ENCODE measurements around the gene TMEM100.

The TMEM100 gene

DNA sequence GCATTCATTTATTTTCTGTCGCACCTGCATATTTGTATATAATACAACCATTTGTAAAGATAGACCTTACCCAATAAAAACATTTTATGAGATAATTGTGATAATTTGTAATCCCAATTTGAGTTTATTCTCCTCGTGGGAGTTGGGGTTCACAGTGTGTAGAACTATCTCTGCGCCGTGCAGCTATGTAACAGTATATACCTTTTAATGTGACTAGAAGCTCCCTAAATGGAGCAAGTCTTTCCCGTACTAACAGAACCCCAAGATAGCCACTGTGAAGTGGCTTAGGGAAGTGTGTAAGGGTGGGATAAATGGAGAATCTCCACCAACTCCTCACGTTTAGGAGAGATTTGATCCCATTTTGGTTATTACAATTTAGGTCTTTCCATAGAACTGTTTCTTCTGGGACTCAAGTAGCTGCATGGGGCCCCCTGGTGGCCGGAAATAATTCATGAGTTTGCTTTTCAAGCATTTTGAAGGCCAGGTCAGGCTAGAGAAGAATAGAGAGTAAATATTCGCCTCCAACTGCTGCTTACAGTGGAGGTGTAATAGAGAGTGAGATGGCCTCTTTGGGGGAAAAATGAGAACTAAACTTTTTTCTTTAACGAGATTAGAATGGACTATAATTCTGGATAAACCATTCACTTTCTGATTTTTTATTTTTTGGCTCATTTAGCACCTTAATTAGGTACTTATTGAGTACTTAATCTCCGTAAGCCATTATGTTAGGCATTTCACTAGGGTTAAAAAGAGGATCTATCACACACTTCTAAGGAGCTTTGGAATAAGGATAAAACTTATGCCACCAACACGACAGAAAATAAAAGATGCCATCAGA is 4.5 kb downstream of the TMEM100 start:
- DNase-seq (ENCODE audit: low spot score): peak; percentile 42

DNA sequence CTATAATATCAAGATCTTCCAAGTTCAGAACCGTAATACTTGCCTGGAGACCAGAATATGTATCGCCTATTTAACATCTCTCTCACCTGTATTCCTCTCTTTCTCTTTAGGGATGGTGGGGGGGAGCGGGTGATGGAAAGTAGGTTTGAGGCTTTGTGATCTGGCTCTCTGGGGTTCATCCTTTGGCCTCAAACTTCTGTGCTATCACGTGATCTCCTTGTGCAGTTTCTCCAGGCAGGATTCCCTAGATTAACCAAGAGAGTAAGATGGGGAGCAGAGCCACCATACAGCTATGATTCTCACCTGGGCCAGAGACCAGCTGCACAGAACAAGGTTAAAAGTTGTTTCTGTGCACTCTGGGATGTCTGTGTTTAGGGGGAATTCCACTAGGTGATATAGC is 5.2 kb downstream of the TMEM100 start:
- no peak for DNase-seq (ENCODE audit: low spot score)

DNA sequence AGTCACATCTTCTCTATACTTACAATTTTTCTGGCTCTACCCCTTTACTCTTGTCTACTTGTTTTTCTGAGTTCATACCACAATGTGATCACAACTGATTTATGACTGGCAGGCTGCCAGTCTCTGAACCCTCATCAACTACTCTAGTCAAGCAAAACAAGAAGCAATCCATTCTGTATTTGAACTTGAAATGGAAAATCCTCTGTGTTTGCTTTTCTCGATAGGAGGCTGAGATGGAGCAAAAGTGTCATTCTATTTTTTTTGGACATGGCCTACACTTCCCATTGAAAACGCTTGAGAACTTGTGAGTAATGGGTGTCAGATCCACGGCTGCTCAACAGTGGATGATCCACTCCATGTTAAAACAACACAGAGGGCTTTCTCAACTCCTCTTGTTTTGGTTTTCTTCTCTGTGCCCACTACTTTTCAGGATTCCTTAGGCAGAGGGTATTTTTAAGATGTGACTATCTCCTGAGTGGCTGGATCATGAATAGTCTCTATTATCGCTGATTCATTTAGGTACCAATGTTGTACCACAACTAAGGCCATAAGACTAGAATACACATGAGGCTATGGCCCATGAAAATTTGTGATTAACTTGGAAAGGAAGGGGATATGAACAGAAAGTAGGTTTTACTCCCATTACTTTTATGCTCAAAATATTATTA is 11.7 kb downstream of the TMEM100 start:
- DNase-seq (ENCODE audit: low spot score): no peak

DNA sequence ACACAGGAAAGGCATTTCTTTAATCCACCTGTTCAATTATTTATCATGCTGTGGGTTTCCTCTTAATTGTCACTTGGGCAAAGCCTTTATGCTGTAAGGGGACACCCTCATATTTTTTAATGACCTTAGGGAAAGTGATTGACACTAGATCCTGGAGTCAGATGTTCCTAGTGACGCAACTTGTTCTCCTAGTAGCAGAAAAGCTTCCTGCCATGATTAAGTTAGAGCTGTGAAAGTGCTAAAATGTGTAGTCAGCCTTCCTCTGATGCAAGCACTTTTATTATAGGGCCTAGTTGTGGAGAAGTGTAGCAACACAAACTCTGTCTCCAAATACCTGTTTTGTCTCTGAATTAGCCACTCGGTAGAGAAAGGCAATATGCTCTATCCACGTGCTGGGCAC is 12.3 kb downstream of the TMEM100 start:
- no peak for DNase-seq (ENCODE audit: low spot score)

DNA sequence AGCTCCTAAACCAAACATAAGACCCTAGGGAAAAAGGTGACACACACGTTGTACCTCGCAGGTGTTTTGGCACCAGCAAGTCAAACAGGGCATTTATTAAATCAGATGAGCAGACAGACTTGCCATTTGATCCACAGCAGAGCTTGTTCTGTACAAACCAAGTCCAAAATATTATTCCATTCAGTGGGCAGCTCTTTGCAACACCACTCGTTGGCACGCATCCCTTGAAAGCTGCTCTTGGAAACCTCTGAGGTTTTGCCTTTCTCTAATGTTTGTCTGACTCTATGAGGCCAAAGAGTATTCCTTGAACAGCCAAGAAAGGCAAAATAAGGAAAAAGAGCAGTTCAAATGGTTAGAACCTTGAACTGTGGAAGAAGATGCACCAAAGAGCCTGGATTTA is 12.7 kb downstream of the TMEM100 start:
- no peak for DNase-seq (ENCODE audit: low spot score)

DNA sequence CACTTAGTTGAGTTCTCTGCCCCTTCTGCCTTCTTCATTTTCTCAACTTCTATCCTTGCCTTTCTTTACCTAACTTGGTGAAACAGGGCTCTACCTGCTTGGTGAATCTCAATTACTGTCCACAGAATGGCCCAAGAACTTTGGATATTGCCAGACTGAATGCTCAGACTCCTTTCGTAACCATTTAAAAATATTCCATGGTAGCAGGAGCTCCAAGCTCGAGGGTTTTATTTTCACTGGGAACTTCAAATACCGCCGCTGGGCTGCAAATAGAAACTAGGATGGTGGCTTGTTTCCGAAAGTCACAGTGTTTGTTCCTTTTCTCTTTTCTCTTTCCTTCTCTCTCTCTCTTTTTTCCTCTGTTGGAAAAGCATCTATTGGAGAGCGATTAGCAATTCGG is 13.2 kb downstream of the TMEM100 start:
- no peak for DNase-seq (ENCODE audit: low spot score)

DNA sequence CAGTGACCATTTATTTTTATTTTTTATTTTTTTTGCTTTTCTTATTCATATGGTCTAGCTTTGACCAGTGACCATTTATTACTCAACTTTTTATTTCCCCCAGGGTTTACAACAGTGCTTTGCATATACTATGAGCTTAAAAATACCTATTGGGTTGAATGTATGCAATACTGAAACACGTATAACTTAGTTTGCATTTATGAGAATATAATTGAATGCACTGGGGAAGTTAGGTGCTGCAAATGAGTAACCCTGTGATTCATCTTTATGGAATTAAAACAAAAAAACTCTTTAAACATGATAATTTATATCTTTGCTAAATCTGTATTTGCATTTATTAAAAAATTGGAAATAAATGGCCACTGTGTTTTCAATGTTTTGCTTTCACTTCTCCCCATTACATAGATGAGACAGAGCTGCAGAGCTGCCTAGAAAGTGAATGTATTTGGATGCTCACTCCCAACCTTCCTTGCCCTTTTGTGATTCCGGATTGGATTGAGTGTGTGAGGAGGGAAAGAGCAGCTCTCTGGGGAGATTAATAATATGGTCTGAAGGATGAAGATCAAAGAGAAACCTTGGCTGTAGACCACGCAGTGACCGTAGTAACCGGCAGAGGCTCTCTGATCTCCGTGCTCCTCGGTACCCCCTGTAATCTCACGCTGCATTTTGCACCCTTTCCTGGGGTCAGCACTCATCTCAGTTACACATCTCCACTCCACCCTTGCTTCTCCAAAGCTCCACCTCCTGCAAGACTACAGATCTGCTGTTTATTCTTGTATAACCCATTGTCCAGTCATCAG is 14.3 kb downstream of the TMEM100 start:
- DNase-seq (ENCODE audit: low spot score): no peak

DNA sequence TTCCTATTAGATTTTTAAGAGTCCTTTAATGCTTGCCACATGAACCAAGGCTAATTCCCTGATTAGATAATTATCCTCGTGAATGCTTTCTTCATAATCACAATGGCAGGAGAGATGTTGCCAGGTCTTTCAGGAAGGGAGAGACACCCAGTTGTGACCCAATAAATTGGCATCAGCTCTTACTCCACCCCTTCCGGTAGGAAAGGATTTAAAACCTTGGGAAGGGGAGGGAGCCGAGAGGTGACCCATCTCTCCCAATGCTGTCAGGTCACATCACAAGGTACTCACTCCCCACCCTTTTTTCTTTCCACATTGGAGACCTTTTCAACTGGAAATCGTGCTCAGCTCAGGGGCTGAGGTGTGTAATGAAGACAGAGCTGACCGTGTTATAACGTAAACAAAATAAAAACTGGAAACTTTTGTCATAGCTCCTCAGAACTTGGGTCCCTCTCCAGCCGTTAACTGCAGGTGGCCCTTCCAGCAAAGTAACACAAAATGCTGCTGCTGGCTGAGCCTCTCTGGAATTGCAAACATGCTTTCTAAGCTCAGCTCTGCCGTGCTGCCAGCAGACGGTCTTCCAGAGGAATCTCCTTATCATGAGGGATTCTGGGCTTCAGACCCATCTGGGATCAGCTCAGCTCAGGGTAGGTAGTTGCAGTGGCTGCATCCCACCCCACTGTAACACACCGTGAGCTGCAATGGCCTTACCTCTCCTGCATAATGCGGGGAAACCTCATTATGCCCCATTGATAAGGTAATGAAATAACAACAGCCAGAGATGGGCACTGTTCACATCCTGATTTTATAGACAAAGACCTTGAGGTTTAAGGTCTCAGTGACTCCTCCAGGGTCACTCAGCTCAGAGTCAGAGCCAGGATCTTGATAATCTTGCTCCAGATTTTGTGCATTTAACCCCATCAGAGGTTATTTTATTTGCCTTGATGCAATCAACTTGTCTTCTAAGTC is 15.6 kb downstream of the TMEM100 start:
- DNase-seq (ENCODE audit: low spot score): no peak

DNA sequence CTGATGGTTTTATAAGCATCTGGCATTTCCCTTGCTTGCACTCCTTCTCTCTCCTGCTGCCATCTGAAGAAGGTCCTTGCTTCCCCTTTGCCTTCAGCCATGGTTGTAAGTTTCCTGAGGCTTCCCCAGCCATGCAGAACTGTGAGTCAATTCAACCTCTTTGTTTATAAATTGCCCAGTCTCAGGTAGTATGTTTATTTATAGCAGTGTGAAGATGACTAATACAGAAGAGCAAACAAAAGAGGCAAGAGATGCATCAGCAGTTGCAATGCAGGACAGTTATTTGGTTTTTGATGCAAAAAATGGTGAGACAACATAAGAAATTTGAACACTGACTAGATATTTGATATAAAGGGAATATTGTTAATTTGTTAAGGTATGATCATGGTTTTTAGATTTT is 16.8 kb downstream of the TMEM100 start:
- DNase-seq (ENCODE audit: low spot score): no peak

DNA sequence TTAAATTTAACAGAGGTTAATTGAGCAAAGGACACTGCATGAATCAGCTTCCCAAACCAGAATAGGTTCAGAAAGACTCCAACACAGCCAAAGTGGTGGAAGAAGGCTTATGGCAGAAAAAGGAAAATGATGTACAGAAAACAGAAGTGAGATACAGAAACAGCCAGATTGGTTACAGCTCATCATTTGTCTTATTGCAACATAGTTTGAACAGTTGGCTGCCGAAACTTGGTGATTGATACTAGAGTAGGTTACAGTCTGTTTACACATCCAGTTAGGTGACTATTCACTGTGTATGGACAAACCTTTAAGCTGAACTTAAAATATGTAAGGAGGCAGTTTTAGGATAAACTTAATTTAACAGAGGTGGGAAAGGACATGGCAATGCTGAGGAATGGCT is 18.3 kb downstream of the TMEM100 start:
- DNase-seq (ENCODE audit: low spot score): no peak

DNA sequence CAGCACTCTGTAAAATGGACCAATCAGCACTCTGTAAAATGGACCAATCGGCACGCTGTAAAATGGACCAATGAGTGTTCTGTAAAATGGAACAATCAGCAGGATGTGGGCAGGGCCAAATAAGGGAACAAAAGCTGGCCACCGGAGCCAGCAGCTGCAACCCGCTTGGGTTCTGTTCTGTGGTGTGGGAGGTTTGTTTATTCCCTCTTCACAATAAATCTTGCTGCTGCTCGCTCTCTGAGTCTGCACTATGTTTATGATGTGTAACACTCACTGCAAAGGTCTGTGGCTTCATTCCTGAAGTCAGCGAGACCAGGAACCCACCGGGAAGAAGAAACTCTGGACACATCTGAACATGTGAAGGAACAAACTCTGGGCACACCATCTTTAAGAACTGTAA is 20.5 kb downstream of the TMEM100 start:
- DNase-seq (ENCODE audit: low spot score): no peak

DNA sequence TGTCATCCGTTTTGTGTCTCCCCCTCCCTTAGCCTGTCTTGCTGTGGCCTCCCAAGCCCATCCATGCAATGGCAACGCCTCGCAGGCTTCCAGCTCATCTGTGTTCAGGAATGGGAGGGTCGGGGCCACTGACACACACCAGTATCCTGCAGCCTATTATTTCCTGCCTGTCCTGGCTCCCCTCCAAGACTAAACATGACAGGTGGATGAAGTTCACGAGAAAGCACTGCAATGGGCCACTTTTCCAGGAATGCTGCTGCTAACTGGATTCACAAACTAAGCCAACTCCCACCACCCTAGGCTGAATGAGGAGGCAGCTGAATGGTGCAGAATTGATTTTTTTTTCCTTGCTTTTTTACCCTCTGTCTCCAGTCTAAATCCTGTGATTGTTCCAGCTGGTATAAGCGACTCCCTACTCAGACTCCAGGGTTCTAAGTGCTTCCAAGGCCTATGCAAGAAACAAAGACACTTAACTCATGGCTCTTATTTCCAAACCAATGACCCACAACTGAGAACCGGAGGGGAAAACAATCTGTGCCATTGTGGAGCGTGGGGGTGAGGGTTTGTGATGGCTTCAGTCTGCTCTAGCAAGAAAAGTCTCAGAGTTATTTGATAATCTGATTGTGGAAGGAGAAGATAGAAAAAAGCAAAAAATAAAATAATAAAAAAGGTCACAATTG is 23.3 kb downstream of the TMEM100 start:
- no peak for DNase-seq (ENCODE audit: low spot score)

DNA sequence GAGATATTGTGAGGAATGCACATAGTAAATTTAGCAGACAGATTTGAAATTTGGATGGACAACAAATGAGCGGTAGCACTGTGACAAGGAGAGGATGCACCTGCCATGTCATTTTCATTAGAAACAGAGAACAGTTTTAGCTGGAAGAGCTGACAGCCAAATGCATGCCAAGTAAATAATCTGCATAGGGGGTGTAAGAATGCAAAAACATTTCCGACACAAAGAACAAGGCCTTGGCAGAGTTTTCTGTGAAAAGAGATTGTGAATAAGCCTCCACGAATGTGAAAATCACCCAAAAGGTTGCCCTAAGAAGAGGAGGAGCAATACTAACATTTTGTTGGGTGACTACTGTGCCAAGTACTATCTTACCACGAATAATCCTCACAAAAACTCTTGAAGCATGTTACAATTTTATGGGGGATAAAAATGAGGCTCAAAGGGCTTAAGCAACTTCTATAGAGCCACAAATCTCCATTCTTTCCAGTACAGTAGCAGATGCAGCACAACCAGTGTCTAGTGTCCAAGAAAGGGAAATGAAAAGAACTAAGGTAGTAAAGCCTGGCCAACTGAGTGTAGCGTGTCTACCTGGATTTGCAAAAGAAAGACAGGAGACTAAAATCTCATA is 28.3 kb downstream of the TMEM100 start:
- no peak for DNase-seq (ENCODE audit: low spot score)

DNA sequence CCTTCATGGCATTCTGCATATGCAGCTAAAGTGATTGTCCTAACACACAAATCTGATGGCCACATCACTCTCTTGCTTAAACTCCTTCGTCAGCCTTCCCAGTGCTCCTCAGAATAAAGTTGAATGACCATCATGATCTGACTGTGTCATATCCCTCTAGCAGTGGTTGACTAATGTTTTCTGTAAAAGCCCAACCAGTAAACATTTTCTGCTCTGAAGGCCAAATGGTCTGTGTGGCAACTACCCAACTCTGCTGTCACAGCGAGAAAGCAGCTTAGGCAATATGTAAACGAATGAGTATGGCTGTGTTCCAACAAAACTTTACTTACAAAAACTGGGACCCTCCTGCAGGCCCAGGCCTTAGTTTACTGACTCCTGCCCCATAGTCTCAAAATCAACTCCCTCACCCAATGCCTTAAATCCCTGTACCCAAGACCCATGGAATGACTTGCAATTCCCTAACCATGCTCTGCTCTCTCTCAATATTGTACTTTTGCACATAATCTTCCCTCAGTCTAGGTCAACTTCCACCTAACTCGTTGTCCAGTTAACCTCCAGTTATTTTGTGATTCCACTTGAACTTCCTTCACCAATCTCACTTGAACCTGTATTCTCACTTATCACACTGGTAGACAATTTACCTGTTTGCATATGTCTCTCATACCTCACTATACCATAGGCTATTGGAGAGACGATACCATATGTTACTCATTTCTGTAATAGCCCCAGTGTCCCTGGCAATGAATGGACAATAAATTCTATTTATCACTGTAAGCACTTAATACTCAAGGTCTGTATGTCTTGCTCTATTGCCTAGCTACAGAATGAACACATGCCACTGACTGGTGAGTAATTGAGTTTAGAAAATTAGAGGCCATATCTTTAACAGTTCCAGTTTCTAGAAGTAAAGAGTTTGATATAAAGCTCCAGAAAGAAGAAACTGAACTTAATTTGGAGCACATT is 29.1 kb downstream of the TMEM100 start:
- DNase-seq (ENCODE audit: low spot score): no peak

DNA sequence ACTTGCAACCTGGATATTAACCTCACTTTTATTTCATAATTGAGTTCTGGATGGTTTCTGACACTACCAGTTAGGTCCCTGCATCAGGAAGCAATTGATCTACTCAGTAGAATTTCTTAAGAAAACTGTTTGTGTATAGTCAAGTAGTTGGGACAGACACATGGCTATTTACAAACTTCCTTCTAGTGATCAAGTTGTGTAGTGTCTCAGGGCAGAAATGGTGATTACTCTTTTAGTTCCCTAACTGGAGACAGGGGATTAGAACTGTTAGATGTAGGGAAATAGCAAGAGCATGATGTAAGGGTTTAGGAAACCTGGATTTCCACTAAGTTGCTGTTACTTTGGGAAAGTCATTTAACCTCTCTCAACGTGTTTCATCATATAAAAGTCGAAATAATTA is 30.4 kb downstream of the TMEM100 start:
- DNase-seq (ENCODE audit: low spot score): no peak

DNA sequence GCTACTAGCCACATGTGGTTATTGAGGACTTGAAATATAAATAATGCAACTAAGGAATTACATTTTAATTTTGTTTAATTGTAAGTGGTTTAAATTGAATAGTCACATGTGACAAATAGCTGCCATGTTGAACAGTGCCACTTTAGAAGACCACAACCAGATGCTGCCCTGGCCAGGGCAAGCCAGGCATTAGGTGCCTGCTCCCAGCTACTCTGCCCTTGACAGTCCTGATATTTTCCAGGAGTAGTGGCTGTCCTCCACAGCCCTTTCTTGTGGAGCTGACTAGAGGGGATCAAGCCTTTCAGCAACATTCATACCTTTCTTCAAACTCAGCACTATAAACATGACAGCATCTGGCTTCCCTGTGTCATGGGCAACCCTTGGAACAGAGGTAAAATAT is 31.0 kb downstream of the TMEM100 start:
- no peak for DNase-seq (ENCODE audit: low spot score)

DNA sequence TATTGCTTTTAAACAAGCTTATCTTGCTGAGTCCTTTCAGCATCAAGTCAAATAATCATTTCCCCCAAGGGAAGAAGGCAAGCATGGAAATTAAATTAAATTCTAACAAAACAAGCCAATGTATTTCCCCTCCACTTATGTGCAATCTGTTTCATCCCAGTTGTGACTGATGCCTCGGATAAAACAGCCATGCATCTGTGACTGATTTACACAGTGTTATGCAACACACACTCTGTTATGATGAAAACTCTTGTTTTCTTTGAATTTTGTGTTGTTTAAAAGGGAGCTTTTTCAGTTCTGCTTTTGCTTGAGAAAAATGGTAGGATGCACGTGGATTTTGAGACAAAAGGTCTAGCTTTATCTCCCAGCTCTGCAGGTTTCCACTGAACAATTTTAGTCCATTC is 32.6 kb downstream of the TMEM100 start:
- no peak for DNase-seq (ENCODE audit: low spot score)

DNA sequence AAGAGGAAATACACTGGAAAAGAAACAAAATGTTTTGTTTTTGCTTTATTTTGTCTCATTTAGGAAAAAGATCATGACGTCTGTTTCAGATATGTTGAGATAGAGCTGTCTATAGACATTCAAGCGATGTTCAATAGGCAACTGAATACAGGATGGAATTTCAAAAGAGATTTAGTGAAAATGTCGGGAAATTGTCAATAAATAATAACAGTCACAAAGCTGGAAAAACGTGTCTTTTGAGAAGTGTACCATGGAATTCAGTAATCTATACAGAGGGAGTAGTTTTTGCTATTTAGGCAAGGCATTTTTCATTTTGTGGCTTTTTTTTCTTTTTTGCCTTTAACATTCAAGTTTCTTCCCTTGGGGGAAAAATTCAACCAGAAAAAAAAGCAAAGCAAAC is 33.0 kb downstream of the TMEM100 start:
- DNase-seq (ENCODE audit: low spot score): no peak

DNA sequence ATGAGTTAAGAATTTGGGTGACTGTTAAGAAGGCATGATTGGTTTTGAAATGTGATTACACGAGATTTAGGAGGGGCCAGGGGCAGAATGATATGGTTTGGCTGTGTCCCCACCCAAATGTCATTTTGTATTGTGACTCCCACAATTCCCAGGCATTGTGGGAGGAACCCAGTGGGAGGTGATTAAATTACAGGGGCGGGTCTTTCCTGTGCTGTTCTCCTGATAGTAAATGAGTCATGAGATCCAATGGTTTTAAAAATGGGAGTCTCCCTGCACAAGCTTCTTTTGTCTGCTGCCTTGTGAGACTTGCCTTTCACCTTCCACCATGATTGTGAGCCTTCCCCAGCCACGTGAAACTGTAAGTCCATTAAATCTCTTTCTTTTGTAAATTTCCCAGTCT is 34.6 kb downstream of the TMEM100 start:
- no peak for DNase-seq (ENCODE audit: low spot score)

DNA sequence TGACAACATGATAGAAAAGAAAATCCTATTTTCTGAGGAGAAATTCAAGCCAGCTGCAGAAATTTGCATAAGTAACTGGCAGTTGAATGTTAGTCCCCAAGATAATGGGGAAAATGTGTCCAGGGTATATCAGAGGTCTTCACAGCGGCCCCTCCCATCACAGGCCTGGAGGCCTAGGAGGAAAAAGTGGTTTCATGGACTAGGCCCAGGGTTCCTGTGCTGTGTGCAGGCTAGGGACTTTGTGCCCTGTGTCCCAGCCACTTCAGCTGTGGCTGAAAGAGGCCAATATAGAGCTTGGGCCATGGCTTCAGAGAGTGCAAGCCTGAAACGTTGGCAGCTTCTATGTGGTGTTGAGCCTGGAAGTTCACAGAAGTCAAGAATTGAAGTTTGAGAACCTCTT is 35.6 kb downstream of the TMEM100 start:
- DNase-seq (ENCODE audit: low spot score): no peak

Data from CD4-positive, alpha-beta T cell treated with Interleukin-6 at 100 ng/mL for 8 hours (primary cell).